Ascending aorta (tissue), 2 donors: ENCODE data around the gene CTNNA2. TPM values are rescaled to one million over a fixed set of nuclear protein-coding genes. Genes with fewer than 3 reads are reported as not detected.

ENCODE experiments used
- DNase-seq, 2 donors: peaks; one replicate each; pipeline ENCODE4 v3.0.0-alpha.2; 2019; ENCODE audit warnings: low spot score in 2 of 2
- H3K27ac ChIP-seq, 2 donors: fragments of 200-600 bp; sonication (generic); one replicate each; pipeline ENCODE4 v1.5.1; 2016 to 2017; ENCODE audit warnings: mild to moderate bottlenecking in 1 of 2
- H3K27me3 ChIP-seq: fragments of 200-600 bp; sonication (generic); one replicate; pipeline ENCODE4 v1.5.1; 2017
- H3K36me3 ChIP-seq, 2 donors: fragments of 200-600 bp; sonication (generic); one replicate each; pipeline ENCODE4 v1.5.1; 2016
- H3K4me1 ChIP-seq, 2 donors: fragments of 200-600 bp; sonication (generic); one replicate each; pipeline ENCODE4 v1.5.1; 2016 to 2017; ENCODE audit warnings: mild to moderate bottlenecking in 1 of 2
- H3K4me3 ChIP-seq, 2 donors: fragments of 200-600 bp; sonication (generic); one replicate each; pipeline ENCODE4 v1.5.1; 2016 to 2017; ENCODE audit warnings: mild to moderate bottlenecking in 1 of 2
- H3K9me3 ChIP-seq, 2 donors: fragments of 200-600 bp; sonication (generic); one replicate each; pipeline ENCODE4 v1.5.1; 2016
- intact Hi-C: fragments of 100-400 bp; cut with DNase I; formaldehyde crosslinking; loops from one replicate; pipeline ENCODE4 v1.15.1; 2023
- total RNA-seq: library from RNA; depleted of rRNA; stranded (reverse); fragments of >200 nt; gene quantifications from one replicate; pipeline ENCODE4 v1.1.0, GENCODE V29; 2016
- TF ChIP-seq, protein P1 (sequence below), 3 experiments: fragments of 200-600 bp in 2 of 3; fragments of 450-650 bp in 1 of 3; sonication (generic) in 2 of 3; IDR thresholded peaks; one replicate each; pipeline ENCODE4 v1.5.1; 2016 to 2019; ENCODE audit warnings: antibody characterized with exemption in 3 of 3, mild to moderate bottlenecking in 1 of 3, moderate library complexity in 1 of 3

CTNNA2 gene
- total RNA-seq, 1 donor from 2014 or later, result not detected

DNA sequence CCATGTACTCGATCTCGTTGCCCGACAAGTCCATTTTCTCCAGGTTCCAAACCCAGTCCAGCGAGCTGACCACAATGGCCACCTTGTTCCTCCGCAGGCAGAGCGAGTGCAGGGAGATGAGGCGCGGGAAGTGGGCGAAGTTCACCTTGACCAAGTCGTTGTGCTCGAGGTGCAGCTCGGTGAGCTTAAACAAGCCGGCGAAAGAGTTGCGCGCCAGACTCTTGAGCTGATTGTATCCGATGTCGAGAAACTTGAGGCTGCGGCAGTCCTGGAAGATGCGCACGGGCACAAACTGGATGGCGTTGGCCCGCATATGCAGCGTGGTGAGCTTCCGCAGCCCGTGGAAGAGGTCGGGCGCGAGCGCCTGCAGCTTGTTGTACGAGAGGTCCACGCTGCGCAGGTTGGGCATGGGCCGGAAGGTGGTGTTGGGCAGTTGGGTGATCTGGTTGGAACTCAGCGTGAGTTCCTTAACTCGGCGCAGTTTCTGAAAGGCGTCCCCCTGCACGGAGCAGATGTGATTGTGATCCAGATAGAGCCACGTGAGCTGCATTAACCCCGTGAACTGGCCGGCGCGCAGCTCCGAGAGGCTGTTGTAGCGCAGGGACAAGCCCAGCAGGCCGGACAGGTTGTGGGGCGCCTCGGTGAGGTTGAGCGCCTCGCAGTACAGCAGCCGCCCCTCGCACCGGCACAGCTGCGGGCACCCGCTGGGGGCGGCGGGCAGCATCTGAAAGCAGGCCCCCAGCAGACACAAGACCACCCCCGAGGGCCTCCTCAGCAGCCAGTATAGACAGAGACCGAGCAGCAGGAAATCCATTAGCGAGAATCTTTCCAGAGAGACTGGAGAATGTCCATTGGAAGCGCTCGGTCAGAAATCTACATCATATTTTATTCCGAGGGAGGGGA lies 790.4 kb downstream of the CTNNA2 start:
- Histone ChIP-seq H3K27me3 (peaks cover 8% of the 10 kb centered on the region), H3K4me3 (no peak overlapping the region), H3K36me3 (no peaks in the 10 kb centered on the region), H3K27ac (no peak overlapping the region), H3K9me3 (no peaks in the 10 kb centered on the region), H3K4me1 (no peaks in the 10 kb centered on the region)
- intact Hi-C loops, result no loop called here
- TF ChIP-seq, protein P1, sequence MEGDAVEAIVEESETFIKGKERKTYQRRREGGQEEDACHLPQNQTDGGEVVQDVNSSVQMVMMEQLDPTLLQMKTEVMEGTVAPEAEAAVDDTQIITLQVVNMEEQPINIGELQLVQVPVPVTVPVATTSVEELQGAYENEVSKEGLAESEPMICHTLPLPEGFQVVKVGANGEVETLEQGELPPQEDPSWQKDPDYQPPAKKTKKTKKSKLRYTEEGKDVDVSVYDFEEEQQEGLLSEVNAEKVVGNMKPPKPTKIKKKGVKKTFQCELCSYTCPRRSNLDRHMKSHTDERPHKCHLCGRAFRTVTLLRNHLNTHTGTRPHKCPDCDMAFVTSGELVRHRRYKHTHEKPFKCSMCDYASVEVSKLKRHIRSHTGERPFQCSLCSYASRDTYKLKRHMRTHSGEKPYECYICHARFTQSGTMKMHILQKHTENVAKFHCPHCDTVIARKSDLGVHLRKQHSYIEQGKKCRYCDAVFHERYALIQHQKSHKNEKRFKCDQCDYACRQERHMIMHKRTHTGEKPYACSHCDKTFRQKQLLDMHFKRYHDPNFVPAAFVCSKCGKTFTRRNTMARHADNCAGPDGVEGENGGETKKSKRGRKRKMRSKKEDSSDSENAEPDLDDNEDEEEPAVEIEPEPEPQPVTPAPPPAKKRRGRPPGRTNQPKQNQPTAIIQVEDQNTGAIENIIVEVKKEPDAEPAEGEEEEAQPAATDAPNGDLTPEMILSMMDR (IDR thresholded peaks at IDR 0.05), result no peak
- no peak for DNase-seq

DNA sequence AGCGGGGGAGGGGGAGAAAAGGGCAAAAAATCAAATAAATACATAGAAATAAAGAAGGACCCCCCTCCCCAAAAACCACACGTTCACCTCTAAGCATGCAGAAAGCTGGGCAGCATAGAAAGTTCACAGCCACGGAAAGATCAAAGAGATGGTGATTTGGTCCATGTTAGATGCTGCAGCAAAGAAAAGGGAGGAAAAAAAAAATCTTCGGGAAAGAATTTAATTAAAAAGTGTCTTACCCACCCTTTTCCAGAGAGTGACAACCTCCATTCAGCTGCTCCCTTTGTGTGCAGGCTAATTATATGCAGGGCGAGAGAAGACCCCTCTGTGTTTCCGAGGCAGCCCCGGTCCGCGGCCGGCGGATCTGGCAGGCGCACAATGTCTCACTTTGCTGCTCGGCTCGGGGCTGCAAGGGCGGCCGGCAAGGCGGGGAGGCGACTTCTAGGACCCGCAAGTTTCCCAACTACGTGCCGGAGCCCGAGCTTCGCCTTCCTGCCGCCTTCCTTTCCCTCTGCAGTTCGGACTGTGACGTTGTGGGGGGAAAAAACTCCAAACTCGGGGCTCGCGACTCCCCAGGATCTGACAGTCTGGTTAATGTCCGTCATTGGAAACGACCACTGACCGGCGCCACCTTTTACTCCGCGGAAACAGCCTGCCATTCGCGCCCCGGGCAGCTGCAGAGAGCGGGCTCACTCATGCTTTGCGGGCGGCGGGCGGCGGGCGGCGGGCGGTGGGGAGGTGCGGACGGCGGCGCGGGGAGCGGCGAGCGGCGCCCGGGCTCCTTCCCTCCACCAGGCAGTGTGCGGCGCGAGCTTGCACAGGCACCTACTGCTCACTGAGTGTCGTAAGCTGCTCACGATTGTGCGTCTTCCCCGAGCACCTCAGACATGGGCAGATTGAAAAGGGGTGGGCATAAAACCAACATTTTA lies 791.3 kb downstream of the CTNNA2 start, which contains the start of gene LRRTM1:
Gene LRRTM1 (minus strand): TSS at position 844 of the 929 bp plus-strand sequence. CDS start 933 bp downstream, outside the sequence.
- TF ChIP-seq, protein P1 (IDR thresholded peaks at IDR 0.05), result no peak
- H3K4me3 ChIP-seq, result peak within 1 kb of the TSS in 1 of 2 donors; percentile 23
- intact Hi-C loops, result no loop called here
- H3K9me3 ChIP-seq, result no peaks in the 10 kb centered on the region
- H3K4me1 ChIP-seq, result no peaks in the 10 kb centered on the region
- H3K36me3 ChIP-seq, result no peaks in the 10 kb centered on the region
- H3K27ac ChIP-seq, result no peak within 1 kb of the TSS
- DNase-seq, result no peak
- H3K27me3 ChIP-seq, result peaks cover 8% of the 10 kb centered on the region

DNA sequence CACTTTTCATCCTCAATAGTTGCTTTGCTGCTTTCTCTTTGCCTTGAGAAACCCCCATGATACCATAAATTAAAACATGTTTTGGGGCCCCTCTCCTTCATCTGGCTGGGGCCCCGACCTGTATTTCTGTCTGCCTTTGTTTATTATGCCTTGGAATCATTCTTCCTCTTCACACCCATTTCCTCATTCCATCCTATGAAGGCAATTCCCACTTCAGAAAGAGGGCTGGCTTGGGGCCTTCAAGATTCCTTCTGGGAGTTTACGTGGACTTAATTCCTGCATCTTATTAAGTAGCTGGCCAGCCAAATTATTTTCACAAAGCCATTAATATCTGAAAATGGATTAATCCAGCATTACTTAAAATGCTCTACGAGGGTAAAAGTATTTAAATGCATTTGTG lies 798.5 kb downstream of the CTNNA2 start:
- H3K4me1 ChIP-seq, result no peaks in the 10 kb centered on the region
- no peaks in the 10 kb centered on the region for H3K9me3 ChIP-seq
- TF ChIP-seq, protein P1 (IDR thresholded peaks at IDR 0.05), result no peak
- H3K27ac ChIP-seq, result no peak overlapping the region
- no peak for DNase-seq
- H3K36me3 ChIP-seq, result no peaks in the 10 kb centered on the region
- intact Hi-C loops, result no loop called here
- H3K4me3 ChIP-seq, result no peak overlapping the region
- H3K27me3 ChIP-seq, result no peaks in the 10 kb centered on the region

DNA sequence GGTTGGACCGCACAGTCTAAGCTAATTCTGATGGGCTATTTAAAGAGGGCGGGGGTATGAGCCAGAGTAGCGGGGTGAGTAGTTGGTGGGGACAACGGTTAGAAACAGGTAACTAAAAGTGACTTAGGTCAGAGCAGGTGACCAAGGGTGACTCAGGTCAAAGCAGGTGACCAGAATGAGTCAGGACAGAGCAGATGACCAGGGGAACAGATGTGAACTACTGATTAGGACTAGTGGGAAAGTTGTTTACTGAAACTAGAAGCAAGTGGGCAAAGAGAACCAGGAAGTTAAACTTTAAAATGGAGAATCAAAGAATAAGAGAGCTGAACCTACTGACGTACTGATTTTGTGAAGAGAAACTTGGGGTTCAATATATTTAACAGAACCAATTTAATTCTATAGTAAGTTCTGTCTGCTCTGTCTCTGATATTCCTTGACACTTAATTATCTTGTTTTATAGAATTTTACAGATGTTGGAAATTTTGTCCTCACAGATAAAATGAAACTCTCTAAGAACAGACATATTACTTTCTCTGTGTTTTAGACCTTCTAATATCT lies 799.5 kb downstream of the CTNNA2 start:
- no peak overlapping the region for H3K27ac ChIP-seq
- no peaks in the 10 kb centered on the region for H3K36me3 ChIP-seq
- no peak for DNase-seq
- intact Hi-C loops, result no loop called here
- TF ChIP-seq, protein P1 (IDR thresholded peaks at IDR 0.05), result no peak
- no peaks in the 10 kb centered on the region for H3K27me3 ChIP-seq
- no peaks in the 10 kb centered on the region for H3K4me1 ChIP-seq
- no peak overlapping the region for H3K4me3 ChIP-seq
- no peaks in the 10 kb centered on the region for H3K9me3 ChIP-seq

DNA sequence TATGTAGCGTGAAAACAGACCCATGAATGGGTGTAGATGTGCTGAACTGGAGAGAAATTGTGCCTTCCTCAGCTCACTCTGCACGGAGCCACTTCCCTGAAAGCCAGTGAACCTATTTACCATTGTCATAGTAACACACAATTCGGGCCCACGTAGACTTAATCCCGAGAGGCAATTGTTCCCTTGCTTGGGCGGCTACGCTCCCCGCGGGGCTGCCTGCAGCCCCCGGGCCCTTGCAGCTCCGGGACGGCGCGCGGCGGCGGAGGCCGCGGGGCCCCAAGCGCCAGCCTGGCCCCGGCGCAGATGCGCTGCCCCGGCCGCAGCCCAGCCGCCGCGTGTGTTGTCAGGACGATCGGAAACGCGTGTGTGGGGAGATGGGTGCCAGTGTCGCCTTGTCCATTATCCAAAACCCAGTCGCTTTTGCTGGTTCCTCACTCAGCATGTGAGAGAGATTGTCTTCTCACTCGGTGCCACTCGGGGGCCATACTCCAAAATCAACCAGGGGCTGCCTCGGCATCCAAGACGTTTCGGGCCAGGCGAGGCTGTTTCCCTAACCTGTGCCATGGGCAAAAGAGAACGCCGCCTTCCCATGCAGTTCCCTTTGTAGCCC lies 809.6 kb downstream of the CTNNA2 start:
- H3K4me3 ChIP-seq, result no peak overlapping the region
- intact Hi-C loops, result no loop called here
- no peak for DNase-seq

More for the DNA sequence above, 809.6 kb downstream of the CTNNA2 start:
- no peaks in the 10 kb centered on the region for H3K36me3 ChIP-seq
- TF ChIP-seq, protein P1 (IDR thresholded peaks at IDR 0.05), result no peak
- H3K9me3 ChIP-seq, result no peaks in the 10 kb centered on the region
- H3K27me3 ChIP-seq, result no peaks in the 10 kb centered on the region
- no peak overlapping the region for H3K27ac ChIP-seq
- H3K4me1 ChIP-seq, result no peaks in the 10 kb centered on the region
